GM19395 (cell line): ENCODE measurements around the gene PPAT.

Experiments
- ATAC-seq: cut with Tn5 transposase; IDR thresholded peaks from one replicate; pipeline ENCODE4 v1.9.1; 2021; ENCODE audit warnings: mild to moderate bottlenecking, moderate library complexity; ENCODE audit not compliant: unreplicated experiment

PPAT gene

GRCh38 chr4:56434599-56435139, 746 bp downstream of the PPAT start:
- peak; percentile 29 for ATAC-seq

DNA sequence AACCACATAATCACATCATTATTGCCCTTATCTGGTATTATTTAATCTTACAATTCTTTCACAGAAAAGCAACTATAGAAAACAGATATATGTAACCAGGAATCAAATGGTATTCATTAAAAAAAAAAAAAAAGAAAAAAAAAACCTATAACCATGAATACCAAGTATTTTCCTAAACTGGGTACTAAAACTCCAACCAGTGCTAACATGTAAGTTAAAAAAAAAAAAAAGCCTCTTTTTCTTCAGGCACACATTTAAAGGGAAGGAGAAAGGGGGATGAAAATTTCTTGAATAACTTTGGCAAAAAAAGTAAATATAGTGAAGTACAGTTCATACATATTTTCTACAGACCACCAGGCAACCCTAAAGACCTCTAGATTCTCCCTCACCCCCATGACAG, 2.1 kb downstream of the PPAT start:
- ATAC-seq: no peak

GRCh38 chr4:56430203-56430602, 5.2 kb downstream of the PPAT start:
- ATAC-seq: no peak

DNA sequence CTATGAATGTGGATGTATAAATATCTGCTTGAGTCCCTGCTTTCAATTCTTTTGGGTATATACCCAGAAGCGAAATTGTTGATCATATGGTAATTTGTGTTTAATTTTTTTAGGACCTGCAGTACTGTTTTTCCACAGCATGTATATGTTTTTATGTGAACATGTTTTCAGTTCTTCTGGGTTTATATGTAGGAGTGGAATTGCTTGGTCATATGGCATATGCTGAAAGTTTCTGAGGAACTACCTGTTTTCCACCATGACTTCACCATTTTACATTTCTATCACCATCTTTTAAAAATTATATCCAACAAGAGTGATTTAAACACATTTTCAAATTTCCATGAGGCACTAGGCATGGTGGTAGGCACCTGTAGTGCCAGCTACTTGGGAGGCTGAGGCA, 8.2 kb downstream of the PPAT start:
- ATAC-seq: no peak

DNA sequence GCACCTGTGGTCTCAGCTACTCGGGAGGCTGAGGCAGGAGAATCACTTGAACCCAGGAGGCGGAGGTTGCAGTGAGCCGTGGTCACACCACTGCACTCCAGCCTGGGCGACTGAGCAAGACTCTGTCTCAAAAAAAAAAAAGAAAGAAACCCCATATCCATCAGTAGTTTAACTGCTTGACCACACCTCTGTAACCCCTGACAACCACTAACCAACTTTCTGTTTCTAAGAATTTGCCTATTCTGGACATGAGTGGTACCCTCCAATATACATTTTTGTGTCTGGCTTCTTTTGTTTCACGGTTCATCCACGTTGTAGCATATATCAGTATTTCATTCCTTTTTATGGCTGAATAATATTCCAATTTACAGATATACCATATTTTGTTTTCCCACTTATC, 9.1 kb downstream of the PPAT start:
- ATAC-seq: peak; percentile 93

- no peak for ATAC-seq
These were observed 9.9 kb downstream of the PPAT start for GRCh38 chr4:56425518-56425917.

GRCh38 chr4:56424697-56425514, 10.5 kb downstream of the PPAT start:
- no peak for ATAC-seq

DNA sequence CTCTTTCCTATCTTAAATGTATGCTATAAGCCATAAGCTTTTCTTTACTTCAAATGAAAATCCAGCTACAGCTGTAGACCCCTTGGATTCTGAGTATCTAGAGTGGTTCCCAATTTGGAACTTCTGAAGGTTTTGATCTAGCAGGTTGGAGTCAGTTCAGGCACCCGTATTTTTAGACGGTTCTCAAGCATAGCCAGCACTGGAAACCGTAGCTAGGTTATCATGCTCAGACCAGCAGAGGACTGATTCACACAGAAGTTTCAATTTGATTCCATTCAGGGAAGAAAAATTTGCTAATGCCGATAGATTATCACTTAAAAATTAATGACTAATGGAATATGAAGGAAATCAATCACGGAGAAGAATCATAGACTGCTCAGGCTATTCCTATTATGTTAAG, 11.2 kb downstream of the PPAT start:
- ATAC-seq: no peak

GRCh38 chr4:56417396-56417795, 18.0 kb downstream of the PPAT start:
- no peak for ATAC-seq

DNA sequence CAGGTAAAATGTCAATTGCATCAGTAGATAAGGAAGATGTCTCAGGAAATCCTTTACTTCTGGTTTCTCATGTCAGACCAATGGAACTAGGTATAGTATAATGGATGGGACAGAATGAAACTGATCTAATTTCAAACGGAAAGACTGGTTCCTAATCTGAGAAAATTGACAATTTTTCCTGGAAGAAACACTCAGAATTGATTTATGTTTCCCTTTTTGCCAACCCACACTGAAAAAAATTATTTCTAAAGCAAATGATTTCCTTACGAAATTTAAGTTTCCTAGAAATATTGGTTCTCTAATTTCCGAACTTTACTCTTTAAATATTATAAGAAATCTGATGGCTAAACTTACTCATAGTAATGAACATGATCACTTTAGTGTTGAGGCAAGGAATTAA, 19.1 kb downstream of the PPAT start:
- ATAC-seq: no peak

DNA sequence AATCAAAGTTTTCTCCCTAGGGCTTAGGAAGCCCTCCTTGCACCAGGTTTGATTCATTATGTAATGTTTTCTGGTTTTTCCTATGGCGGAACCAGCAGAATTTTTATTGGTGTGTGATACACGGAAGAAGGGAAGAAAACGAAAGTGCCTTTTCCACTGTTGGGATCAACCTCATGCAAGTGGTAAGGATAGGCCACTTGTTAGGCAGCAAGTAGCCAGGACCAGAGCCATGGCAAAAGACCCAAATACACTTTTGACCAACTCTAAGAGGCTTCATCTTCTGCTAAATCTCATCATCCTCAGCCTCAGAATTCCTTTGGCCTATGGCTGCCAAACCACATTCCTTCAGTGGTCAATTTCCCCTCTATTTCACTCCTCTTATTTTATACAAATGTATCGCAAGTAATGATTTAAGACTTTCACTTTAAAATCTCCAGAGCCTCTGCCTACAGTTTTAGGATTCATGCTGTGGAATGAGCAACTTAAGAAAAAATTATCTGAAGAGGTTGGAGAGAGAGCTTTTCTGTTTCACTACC, 21.2 kb downstream of the PPAT start:
- ATAC-seq: no peak

DNA sequence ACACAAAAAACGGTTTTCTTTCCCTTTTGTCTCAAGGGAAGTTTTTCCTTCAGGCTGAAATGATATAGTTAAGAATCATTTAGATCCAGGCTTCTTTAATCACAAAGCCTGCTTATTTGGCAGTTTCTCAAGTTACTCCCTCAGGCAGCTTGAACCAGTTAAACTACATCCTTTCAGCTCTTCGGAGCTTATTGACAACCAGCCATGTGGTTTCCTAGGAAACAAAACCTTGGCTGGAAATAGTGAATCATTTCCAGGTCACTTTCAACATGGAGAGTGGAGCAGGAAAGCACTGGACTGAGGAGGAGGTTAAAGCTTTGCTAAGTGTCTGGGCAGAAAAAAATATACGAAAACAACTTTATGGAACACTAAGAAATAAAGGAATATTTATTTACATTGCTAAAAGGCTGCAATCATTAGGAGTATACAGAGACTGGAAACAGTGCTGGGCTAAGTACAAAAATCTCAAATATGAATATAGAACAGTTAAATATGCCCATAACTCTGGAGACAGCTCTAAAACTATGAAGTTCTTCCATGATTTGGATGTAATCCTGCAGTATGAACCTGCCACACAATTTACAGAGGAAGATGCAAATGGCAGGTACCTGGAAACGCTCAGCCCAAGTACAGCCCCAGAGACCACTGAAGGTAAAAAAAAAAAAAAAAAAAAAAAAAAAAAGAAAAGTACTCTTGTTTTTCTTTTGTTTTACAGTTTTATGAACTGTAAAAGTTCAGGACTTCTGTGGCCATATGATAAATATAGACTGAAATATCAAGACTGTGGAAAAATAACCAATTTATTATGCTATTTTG, 25.0 kb downstream of the PPAT start:
- ATAC-seq: peak; percentile 60

DNA sequence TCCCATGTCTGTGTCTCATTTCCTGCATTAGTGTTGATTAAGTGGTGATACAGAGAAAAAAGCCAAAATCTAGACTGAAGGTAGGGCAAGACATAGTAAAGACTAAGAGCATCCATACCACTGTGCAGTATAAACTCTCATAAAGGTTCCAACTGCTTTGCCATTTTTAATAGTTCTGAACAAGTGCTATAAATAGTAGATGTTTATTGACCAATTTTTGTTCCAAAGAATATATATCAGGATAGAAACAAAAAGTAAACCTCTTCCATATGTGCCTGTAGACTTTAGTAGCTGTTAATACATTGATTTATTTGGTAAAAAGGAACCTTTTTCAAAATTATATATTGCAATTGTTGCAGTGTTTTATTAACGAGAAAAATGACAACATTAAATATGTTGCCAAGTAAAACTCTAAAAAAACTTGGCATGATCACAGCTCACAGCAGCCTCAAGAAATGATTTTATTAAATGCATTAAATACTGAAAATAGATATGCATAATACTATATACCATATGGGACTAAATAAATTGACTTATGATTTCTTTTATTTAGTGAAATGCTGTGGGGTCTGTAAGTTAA, 25.8 kb downstream of the PPAT start:
- no peak for ATAC-seq

DNA sequence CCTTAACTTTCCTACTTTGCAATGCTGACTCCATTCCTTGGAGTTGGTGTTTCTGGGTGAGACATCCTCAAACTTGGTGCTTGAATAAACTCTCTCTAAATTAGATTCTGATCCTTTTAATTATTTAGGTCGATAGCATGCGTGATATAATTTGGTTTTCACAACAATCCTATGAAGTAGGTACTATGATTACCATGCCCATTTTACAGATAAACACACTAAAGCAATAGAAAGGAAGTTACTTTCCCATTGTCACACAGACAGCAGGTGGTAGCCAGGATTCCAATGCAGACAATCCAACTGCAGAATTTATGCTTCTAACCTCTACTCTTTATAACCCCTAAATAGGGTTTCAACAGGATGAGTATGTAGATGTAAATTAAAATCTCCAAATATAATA, 26.4 kb downstream of the PPAT start:
- ATAC-seq: no peak

DNA sequence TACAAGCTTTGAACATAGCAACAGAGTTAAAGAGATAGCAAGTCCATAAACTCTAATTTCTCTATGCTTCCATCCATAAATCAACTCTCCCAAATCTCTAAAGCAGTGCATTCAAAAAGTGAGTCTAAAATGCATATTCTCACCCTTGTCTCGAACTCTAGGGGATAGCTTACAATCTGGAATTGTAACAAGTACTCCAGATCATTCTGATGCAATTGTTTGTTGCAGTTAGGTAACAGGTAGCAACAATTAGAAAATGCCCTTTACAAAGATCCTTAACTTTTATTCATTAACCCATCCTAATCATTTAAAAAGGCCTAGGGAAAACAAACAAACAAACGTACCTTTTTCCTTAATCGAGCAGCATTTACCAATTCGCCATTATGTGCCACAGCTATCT, 29.3 kb downstream of the PPAT start:
- ATAC-seq: no peak

GRCh38 chr4:56405016-56405415, 30.4 kb downstream of the PPAT start:
- no peak for ATAC-seq

GRCh38 chr4:56400560-56400959, 34.9 kb downstream of the PPAT start:
- ATAC-seq: no peak

DNA sequence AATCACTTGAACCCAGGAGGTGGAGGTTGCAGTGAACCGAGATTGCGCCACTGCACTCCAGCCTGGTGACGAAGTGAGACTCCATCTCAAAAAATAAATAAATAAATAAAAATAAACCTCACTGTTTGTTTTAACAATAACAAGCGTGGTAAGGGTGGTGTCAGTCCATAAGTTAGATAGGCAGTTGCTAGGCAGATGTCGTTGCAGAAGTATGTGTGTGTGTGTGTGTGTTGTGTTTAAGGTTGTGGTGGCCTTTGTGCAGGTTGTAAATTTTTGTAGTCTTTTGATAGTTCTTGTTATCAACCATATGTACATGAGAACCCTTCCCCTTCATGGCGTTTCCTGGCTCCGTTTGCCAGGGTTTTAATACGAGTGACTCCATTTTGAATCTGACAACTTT, 44.1 kb downstream of the PPAT start:
- ATAC-seq: no peak

DNA sequence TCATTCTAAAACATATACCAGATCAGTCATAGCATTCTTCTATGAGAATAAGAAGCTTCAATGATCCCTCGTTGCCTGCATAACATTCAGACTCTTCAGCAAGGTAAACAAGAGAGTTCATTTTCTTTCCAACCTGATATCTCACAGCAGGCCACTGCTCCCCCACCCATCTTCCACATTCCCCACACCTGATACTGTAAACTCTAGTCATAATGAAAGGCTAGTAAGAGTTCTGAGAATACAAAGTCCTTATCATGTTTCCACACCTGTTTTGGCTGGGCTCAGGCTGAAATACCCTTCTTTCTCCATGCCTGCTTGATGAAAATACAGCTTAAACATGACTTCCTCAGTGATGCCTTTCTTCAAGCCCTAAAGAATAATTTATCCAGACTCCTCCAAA, 45.9 kb downstream of the PPAT start:
- ATAC-seq: no peak

- ATAC-seq: no peak
These were observed 47.1 kb downstream of the PPAT start for GRCh38 chr4:56388306-56388705.
